G401 (cell line): ENCODE results near the gene ELP1. TPM values are rescaled to one million over a fixed set of nuclear protein-coding genes. Genes with fewer than 3 reads are reported as not detected.
A peak's percentile ranks its signal among the peaks of the same experiment; 100 is the strongest.
"Not testable (repeated sequence)": the region's sequence is repeated elsewhere in the genome, so short reads cannot be mapped to it uniquely, and the experiment has no call there.

Experiments used
- DNase-seq: peaks from one replicate; pipeline ENCODE4 v3.0.0-alpha.2; 2015; ENCODE audit warnings: low spot score
- in situ Hi-C: cut with HindIII; loops from 2 replicates; pipeline ENCODE4 v1.10.0; 2016; ENCODE audit warnings: low sequenced_read_pairs, mixed read lengths
- total RNA-seq: library from RNA; depleted of rRNA; stranded (reverse); fragments of >200 nt; shearing (Covaris generic); gene quantifications from 2 replicates; pipeline ENCODE4 v1.2.3, GENCODE V29; 2014

The ELP1 gene
- total RNA-seq, 1 experiment from 2014 or later, result 54.7 TPM

GRCh38 chr9:108933231-108933717, 650 bp downstream of the ELP1 start:
- peak; percentile 39 for DNase-seq
- in situ Hi-C loops, result no loop called here

- in situ Hi-C loops, result no loop called here
- no peak for DNase-seq
Observed at GRCh38 chr9:108928386-108928785, 5.5 kb downstream of the ELP1 start.

- DNase-seq, result peak; percentile 71
- in situ Hi-C loops, result no loop called here
Observed at GRCh38 chr9:108924466-108924865, 9.5 kb downstream of the ELP1 start.

- in situ Hi-C loops, result no loop called here
- no peak for DNase-seq
Observed at GRCh38 chr9:108921200-108921599, 12.7 kb downstream of the ELP1 start.

GRCh38 chr9:108920401-108920800, 13.5 kb downstream of the ELP1 start:
- DNase-seq, in situ Hi-C loops: not testable (repeated sequence)

- no peak for DNase-seq
- in situ Hi-C loops, result no loop called here
Observed at GRCh38 chr9:108919517-108919916, 14.4 kb downstream of the ELP1 start.

- no peak for DNase-seq
Observed at GRCh38 chr9:108913391-108913790, 20.5 kb downstream of the ELP1 start.

GRCh38 chr9:108911820-108912219, 22.1 kb downstream of the ELP1 start:
- no peak for DNase-seq
- in situ Hi-C loops, result no loop called here

More at GRCh38 chr9:108913391-108913790, 20.5 kb downstream of the ELP1 start:
- in situ Hi-C loops, result no loop called here

- no peak for DNase-seq
- in situ Hi-C loops, result no loop called here
Observed at GRCh38 chr9:108910914-108911313, 23.0 kb downstream of the ELP1 start.

GRCh38 chr9:108910402-108910801, 23.5 kb downstream of the ELP1 start:
- no peak for DNase-seq
- in situ Hi-C loops, result no loop called here

GRCh38 chr9:108905494-108905893, 28.4 kb downstream of the ELP1 start:
- in situ Hi-C loops, result no loop called here
- DNase-seq, result no peak

GRCh38 chr9:108904161-108904560, 29.8 kb downstream of the ELP1 start:
- in situ Hi-C loops, result no loop called here
- DNase-seq, result no peak

- no peak for DNase-seq
- in situ Hi-C loops, result no loop called here
Observed at GRCh38 chr9:108903420-108904103, 30.4 kb downstream of the ELP1 start.

- DNase-seq, result no peak
- in situ Hi-C loops, result no loop called here
Observed at GRCh38 chr9:108900176-108900575, 33.7 kb downstream of the ELP1 start.

GRCh38 chr9:108899023-108899695, 34.8 kb downstream of the ELP1 start:
- DNase-seq, in situ Hi-C loops: not testable (repeated sequence)

- no peak for DNase-seq
- in situ Hi-C loops, result no loop called here
Observed at GRCh38 chr9:108897324-108898096, 36.4 kb downstream of the ELP1 start.

GRCh38 chr9:108894225-108894997, 39.5 kb downstream of the ELP1 start:
- in situ Hi-C loops, result no loop called here
- no peak for DNase-seq

- peak; percentile 10 for DNase-seq
- in situ Hi-C loops, result no loop called here
Observed at GRCh38 chr9:108889649-108890067, 44.3 kb downstream of the ELP1 start.

GRCh38 chr9:108886594-108887271, 47.2 kb downstream of the ELP1 start:
- in situ Hi-C loops, result not testable (repeated sequence)

More at GRCh38 chr9:108886594-108887271, 47.2 kb downstream of the ELP1 start:
- not testable (repeated sequence) for DNase-seq
